VCaP (cell line): Measurements from ENCODE around the gene PGAP6.
A peak's percentile ranks its signal among the peaks of the same experiment; 100 is the strongest.
"Not testable (repeated sequence)": the region's sequence is repeated elsewhere in the genome, so short reads cannot be mapped to it uniquely, and the experiment has no call there.

Source experiments
- H3K27ac ChIP-seq: fragments of 450-650 bp; 2 replicates; pipeline ENCODE4 v1.5.1; 2017
- CTCF ChIP-seq: fragments of 450-650 bp; conservative IDR thresholded peaks from 2 replicates; pipeline ENCODE4 v1.5.1; 2017; ENCODE audit warnings: mild to moderate bottlenecking, moderate library complexity

The PGAP6 gene

GRCh38 chr16:364595-365491 is 16.9 kb downstream of the PGAP6 start:
- TF ChIP-seq CTCF = no peak

GRCh38 chr16:363766-364490 is 17.9 kb downstream of the PGAP6 start:
- no peak for TF ChIP-seq CTCF
- no peak overlapping the region for H3K27ac ChIP-seq

More at GRCh38 chr16:364595-365491, 16.9 kb downstream of the PGAP6 start:
- no peak overlapping the region for H3K27ac ChIP-seq

- TF ChIP-seq CTCF = no peak
- H3K27ac ChIP-seq = no peak overlapping the region
Measured at GRCh38 chr16:363110-363765, 18.5 kb downstream of the PGAP6 start.

- H3K27ac ChIP-seq = not testable (repeated sequence)
Measured at GRCh38 chr16:362702-362999, 19.1 kb downstream of the PGAP6 start.

- H3K27ac ChIP-seq = no peak overlapping the region
- TF ChIP-seq CTCF = peak; percentile 84
Measured at GRCh38 chr16:361872-362701, 19.7 kb downstream of the PGAP6 start.

GRCh38 chr16:361341-361871 is 20.4 kb downstream of the PGAP6 start:
- no peak for TF ChIP-seq CTCF
- no peak overlapping the region for H3K27ac ChIP-seq

- no peak overlapping the region for H3K27ac ChIP-seq
- no peak for TF ChIP-seq CTCF
Measured at GRCh38 chr16:360698-361336, 21.0 kb downstream of the PGAP6 start.
